WTC11 (cell line): Measurements from ENCODE around the gene SHKBP1.

Experiments
- RELA ChIP-seq: sonication (generic); formaldehyde crosslinking; IDR thresholded peaks from 2 replicates; pipeline ENCODE4 v1.8.1; 2022; ENCODE audit warnings: missing genetic modification reagents, mild to moderate bottlenecking, borderline replicate concordance
- ZNF121 ChIP-seq: sonication (generic); formaldehyde crosslinking; IDR thresholded peaks from 2 replicates; pipeline ENCODE4 v1.8.0; 2023; ENCODE audit warnings: missing genetic modification reagents

- no peak for TF ChIP-seq ZNF121 (CRISPR knock-in tag)
- no peak for TF ChIP-seq RELA
Measured at GRCh38 chr19:40555978-40556689, 20.5 kb upstream of the SHKBP1 start.
